ENCODE data around the gene MORC3. TPM values are rescaled to one million over a fixed set of nuclear protein-coding genes. Genes with fewer than 3 reads are reported as not detected.
A peak's percentile ranks its signal among the peaks of the same experiment; 100 is the strongest.

MORC3 gene
- total RNA-seq, 2 donors from 2014 or later: 16.9 to 46.1 TPM

DNA sequence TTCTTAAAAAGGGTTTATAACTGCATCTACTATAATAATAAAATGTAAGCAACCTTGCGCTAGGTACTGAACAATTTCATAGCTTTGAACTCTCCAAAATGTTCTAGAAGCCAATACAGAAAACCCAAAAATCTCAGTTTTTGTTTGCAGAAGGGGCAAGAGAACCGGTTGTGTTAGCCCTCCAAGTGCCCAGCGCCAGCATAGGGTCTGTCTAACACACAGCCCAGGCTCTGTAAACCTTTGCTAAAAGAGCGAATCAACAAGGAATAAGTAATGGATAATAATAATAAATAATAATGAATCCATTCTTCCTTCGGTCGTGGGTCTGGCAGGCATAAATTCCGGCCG, 64.9 kb downstream of the MORC3 start:
- H3K4me1 ChIP-seq: peaks cover 20% of the 10 kb centered on the region
- DNase-seq (no peak), ATAC-seq (no peak)
- no peaks in the 10 kb centered on the region for H3K9me3 ChIP-seq
- TF ChIP-seq POLR2A (IDR thresholded peaks at IDR 0.05) (no peak), CTCF (IDR thresholded peaks at IDR 0.05) (no peak)
- WGBS, 2 donors: 30 to 61% methylated on average over 4 to 8 of the region's 8 CpGs
- intact Hi-C loops (cut with DNase I): no loop called here
- H3K36me3 ChIP-seq (replicated peaks in 1 of 2; ENCODE audit: insufficient read depth in 1 of 2, low read depth in 2 of 2): no peaks in the 10 kb centered on the region
- H3K27ac ChIP-seq: peak overlapping the region in 3 of 4 donors; percentile 80 to 86 (median 84)
- H3K27me3 ChIP-seq: no peaks in the 10 kb centered on the region
- H3K4me3 ChIP-seq: no peak overlapping the region

- Histone ChIP-seq H3K9me3 (no peaks in the 10 kb centered on the region), H3K27ac (peak within 1 kb of the TSS; percentile 18 to 86 (median 82)), H3K27me3 (no peaks in the 10 kb centered on the region), H3K36me3 (replicated peaks in 1 of 2; ENCODE audit: insufficient read depth in 1 of 2, low read depth in 2 of 2) (no peaks in the 10 kb centered on the region), H3K4me3 (peak within 1 kb of the TSS; percentile 57 to 76), H3K4me1 (peaks cover 20% of the 10 kb centered on the region)
- WGBS, 2 donors: 1 to 4% methylated on average over 6 to 70 of the region's 77 CpGs
- peak; percentile 93 for ATAC-seq
- peak; percentile 81 to 92 (median 85) for DNase-seq
- TF ChIP-seq CTCF (IDR thresholded peaks at IDR 0.05): no peak
- peak; percentile 52 to 61 (median 55) for TF ChIP-seq POLR2A (IDR thresholded peaks at IDR 0.05)
- intact Hi-C loops (cut with DNase I): no loop called here
Observed at GRCh38 chr21:36385233-36386030, 65.4 kb downstream of the MORC3 start, which contains the start of gene CHAF1B. Gene CHAF1B (plus strand): TSS chr21:36385392. CDS start chr21:36386137, 745 bp downstream.

- ATAC-seq: no peak
Observed at GRCh38 chr21:36386031-36386642, 66.1 kb downstream of the MORC3 start.

GRCh38 chr21:36388096-36388495, 68.1 kb downstream of the MORC3 start:
- no peak for DNase-seq
- no peak for ATAC-seq
- Histone ChIP-seq H3K9me3 (no peaks in the 10 kb centered on the region), H3K27me3 (no peaks in the 10 kb centered on the region), H3K36me3 (replicated peaks in 1 of 2; ENCODE audit: insufficient read depth in 1 of 2, low read depth in 2 of 2) (no peaks in the 10 kb centered on the region), H3K4me3 (no peak overlapping the region), H3K27ac (peak overlapping the region in 2 of 4 donors; percentile 58 to 69), H3K4me1 (peaks cover 11% of the 10 kb centered on the region)
- WGBS, 2 donors: 85 to 90% methylated on average over 6 of the region's 6 CpGs
- no peak for TF ChIP-seq POLR2A (IDR thresholded peaks at IDR 0.05)
- no peak for TF ChIP-seq CTCF (IDR thresholded peaks at IDR 0.05)
- intact Hi-C loops (cut with DNase I): no loop called here

More at GRCh38 chr21:36386031-36386642, 66.1 kb downstream of the MORC3 start:
- H3K4me1 ChIP-seq: peaks cover 20% of the 10 kb centered on the region
- H3K27ac ChIP-seq: peak overlapping the region; percentile 18 to 86 (median 82)
- H3K9me3 ChIP-seq: no peaks in the 10 kb centered on the region
- no peaks in the 10 kb centered on the region for H3K27me3 ChIP-seq
- H3K36me3 ChIP-seq (replicated peaks in 1 of 2; ENCODE audit: insufficient read depth in 1 of 2, low read depth in 2 of 2): no peaks in the 10 kb centered on the region
- TF ChIP-seq POLR2A (IDR thresholded peaks at IDR 0.05): no peak
- no peak for TF ChIP-seq CTCF (IDR thresholded peaks at IDR 0.05)
- no peak for DNase-seq
- peak overlapping the region in 1 of 2 donors; percentile 76 for H3K4me3 ChIP-seq
- intact Hi-C loops (cut with DNase I): no loop called here
- 69 to 73% methylated on average over 21 of the region's 21 CpGs for WGBS, 2 donors

Data from body of pancreas (tissue), 4 donors.